ENCODE results near the gene TNIK. TPM values are rescaled to one million over a fixed set of nuclear protein-coding genes. Genes with fewer than 3 reads are reported as not detected.

The TNIK gene
- total RNA-seq, 1 donor from 2014 or later = 39.9 TPM

DNA sequence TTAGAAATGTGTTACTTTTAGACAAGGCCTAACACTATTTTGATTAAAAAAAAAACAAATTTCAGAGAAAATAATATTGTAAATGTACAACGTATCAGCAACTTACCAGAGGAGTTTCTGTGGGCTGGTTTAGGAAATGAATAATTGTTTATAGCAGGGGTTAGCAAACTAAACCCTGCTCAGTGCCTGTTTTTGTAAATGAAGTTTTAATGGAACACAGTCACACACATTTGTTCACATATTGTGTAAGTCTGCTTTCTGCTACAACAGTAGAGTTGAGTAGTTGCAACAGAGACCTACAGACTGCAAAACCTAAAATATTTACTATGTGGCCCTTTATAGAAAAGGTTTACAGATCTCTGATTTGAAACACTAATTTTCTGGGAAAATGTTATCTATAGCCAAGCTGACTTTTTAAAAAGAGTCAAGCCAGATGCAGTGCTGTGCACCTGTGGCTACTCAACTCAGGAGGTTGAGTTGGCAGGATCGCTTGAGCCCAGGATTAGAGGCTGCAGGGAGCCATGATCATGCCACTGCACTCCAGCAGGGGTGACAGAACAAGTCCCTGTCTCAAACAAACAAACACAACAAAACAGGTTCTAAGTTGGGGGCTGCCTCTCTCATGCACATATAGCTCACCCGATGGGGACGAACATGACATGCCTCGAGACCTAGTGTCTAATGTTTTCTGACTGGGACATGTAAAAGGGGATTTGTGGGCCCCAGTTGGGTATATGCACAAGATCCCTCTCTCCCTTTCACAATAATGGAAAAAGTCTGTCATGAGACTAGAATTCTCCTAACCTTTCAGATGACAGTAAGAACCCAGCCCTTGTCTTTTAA, 182.5 kb downstream of the TNIK start:
- Mint-ChIP-seq H3K27ac (no peak overlapping the region), H3K36me3 (ENCODE audit: low read depth) (peaks cover 30% of the 10 kb centered on the region), H3K4me1 (ENCODE audit: low read depth) (peaks cover 70% of the 10 kb centered on the region), H3K4me3 (ENCODE audit: low read depth) (no peak overlapping the region), H3K27me3 (ENCODE audit: low read depth) (no peaks in the 10 kb centered on the region), H3K9me3 (peaks cover 5% of the 10 kb centered on the region)
- intact Hi-C loops (cut with micrococcal nuclease) = no loop called here
- DNase-seq (ENCODE audit: low spot score) = no peak

DNA sequence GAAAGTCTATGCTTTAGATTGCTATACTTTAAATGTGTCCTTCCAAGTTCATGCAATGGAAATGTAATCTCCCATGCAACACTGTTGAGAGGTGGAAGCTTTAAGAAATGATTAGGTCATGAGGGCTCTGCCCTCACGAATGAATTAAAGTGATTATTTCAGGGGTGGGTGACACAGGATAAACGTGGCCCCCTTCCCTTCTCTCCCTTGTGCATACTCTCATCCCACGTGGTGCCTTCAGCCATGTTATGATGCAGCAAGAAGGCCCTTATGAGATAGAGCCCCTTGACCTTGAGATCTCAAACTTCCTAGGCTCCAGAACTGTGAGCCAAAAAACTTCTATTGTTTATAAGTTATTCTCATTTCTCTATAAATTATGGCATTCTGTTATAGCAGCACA, 183.3 kb downstream of the TNIK start:
- Mint-ChIP-seq H3K27me3 (ENCODE audit: low read depth) (no peaks in the 10 kb centered on the region), H3K4me3 (ENCODE audit: low read depth) (no peak overlapping the region), H3K4me1 (ENCODE audit: low read depth) (peaks cover 70% of the 10 kb centered on the region), H3K36me3 (ENCODE audit: low read depth) (peaks cover 34% of the 10 kb centered on the region), H3K9me3 (peaks cover 5% of the 10 kb centered on the region), H3K27ac (no peak overlapping the region)
- no peak for DNase-seq (ENCODE audit: low spot score)
- intact Hi-C loops (cut with micrococcal nuclease) = no loop called here

DNA sequence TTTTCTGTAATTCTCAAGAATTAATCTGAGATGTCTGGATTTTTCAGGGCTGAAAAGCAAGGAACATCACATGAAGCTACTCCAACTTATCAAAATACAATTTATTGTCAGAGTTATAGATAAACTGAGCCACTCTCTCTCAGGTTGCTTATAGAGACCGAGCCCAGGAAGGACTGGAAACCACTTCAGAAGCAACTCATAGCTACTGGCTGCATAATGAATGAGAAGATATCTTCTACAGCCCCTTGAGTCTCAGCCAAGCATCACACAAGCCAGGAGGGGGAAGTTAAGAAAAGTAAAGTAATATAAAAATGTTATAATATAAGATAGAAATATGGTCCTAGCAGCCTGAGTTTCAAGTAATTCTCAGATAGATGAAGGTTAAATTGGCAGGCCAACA, 186.0 kb downstream of the TNIK start:
- Mint-ChIP-seq H3K4me3 (ENCODE audit: low read depth) (no peak overlapping the region), H3K36me3 (ENCODE audit: low read depth) (peaks cover 25% of the 10 kb centered on the region), H3K9me3 (peaks cover 5% of the 10 kb centered on the region), H3K4me1 (ENCODE audit: low read depth) (peaks cover 70% of the 10 kb centered on the region), H3K27ac (no peak overlapping the region), H3K27me3 (ENCODE audit: low read depth) (no peaks in the 10 kb centered on the region)
- intact Hi-C loops (cut with micrococcal nuclease) = no loop called here
- DNase-seq (ENCODE audit: low spot score) = no peak

DNA sequence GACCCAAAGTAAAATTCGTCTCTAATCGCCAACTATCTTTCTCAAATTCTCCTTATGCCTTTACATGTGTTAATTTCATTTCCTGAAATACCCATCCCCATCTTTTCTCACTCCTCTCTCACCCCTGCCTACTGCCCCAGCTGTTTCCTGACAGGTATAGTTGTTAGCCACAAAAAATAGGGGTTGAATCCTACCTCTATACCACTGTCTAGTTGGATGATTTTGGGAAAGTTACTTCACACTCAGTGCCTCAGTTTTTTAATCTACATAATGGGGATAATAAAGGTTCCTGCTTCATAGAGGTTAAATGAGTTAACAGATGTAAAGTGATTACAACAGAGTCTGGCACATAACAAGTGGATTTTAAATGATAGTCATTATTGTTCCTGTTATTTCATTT, 189.7 kb downstream of the TNIK start:
- no peak for DNase-seq (ENCODE audit: low spot score)
- Mint-ChIP-seq H3K36me3 (ENCODE audit: low read depth) (peaks cover 20% of the 10 kb centered on the region), H3K9me3 (peaks cover 5% of the 10 kb centered on the region), H3K4me1 (ENCODE audit: low read depth) (peaks cover 76% of the 10 kb centered on the region), H3K27me3 (ENCODE audit: low read depth) (no peaks in the 10 kb centered on the region), H3K4me3 (ENCODE audit: low read depth) (no peak overlapping the region), H3K27ac (peak overlapping the region; percentile 56)
- intact Hi-C loops (cut with micrococcal nuclease) = no loop called here

DNA sequence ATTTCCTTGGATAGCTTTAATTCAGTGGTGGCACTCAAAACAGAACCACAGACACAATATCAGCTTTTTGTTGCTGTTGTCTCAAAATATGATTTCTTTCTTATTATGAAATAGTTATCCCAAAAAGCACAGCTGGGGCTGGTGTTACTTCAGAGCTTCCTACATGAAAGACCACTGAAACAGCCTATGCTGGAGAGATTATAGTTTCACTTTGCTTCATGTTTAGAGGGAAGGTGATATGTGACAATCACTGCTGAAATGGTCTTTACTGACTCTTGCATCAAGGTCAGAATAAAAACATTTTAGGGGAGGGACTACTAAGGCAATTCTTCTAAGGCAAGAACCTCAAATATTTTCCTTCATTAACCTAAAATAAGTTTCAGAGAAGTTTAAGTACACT, 190.7 kb downstream of the TNIK start:
- no peak overlapping the region for H3K27ac Mint-ChIP-seq
- no peak for DNase-seq (ENCODE audit: low spot score)
- H3K27me3 Mint-ChIP-seq (ENCODE audit: low read depth) = no peaks in the 10 kb centered on the region
- H3K36me3 Mint-ChIP-seq (ENCODE audit: low read depth) = peaks cover 12% of the 10 kb centered on the region
- peaks cover 78% of the 10 kb centered on the region for H3K4me1 Mint-ChIP-seq (ENCODE audit: low read depth)
- H3K4me3 Mint-ChIP-seq (ENCODE audit: low read depth) = peak overlapping the region; percentile 46
- H3K9me3 Mint-ChIP-seq = no peaks in the 10 kb centered on the region
- intact Hi-C loops (cut with micrococcal nuclease) = loop anchor here (5.0 kb wide), 1 partner anchor 42 kb away; no protein-coding TSS in a partner anchor

DNA sequence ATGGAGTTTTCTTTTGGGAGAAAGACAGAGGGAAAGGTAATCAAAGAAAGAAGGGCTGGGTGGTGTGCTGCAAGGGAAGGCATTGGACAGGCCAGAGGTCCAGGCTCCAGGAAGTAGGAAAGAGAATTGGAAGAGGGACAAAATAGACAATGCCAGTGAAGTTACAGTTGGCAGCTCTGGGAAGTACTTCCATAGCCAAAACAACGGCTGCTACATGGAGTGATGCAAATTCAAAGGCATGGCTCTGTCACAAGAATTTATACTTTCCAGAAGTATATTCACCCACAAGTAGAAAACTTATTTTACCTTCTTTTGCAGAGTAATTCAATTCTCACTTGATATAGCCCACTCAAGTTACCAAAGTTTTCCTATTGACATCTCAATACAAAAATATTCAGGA, 191.5 kb downstream of the TNIK start:
- intact Hi-C loops (cut with micrococcal nuclease) = loop anchor here (5.0 kb wide), 1 partner anchor 41 kb away; no protein-coding TSS in a partner anchor
- H3K9me3 Mint-ChIP-seq = no peaks in the 10 kb centered on the region
- H3K36me3 Mint-ChIP-seq (ENCODE audit: low read depth) = peaks cover 11% of the 10 kb centered on the region
- peaks cover 72% of the 10 kb centered on the region for H3K4me1 Mint-ChIP-seq (ENCODE audit: low read depth)
- no peak overlapping the region for H3K27ac Mint-ChIP-seq
- no peak overlapping the region for H3K4me3 Mint-ChIP-seq (ENCODE audit: low read depth)
- no peak for DNase-seq (ENCODE audit: low spot score)
- no peaks in the 10 kb centered on the region for H3K27me3 Mint-ChIP-seq (ENCODE audit: low read depth)

DNA sequence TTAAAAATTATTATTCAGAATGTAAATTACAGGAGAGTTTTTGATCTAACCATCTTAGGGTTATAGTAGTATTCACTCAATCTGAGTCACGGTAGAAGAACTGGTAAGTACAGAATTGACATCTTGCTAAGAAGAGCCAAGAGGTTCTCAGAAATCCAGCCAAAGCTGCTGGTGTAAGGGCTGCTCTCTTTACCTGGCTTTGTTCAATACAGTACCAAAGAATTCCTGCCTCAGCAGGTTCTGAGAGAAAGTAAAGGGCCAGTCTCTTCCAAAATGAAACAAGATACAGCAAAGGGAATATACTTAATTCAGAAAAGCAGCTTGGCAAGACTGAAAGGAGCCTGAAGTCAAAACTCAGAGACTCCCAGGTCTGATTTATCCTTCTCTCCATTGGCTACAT, 193.1 kb downstream of the TNIK start:
- Mint-ChIP-seq H3K27ac (peak overlapping the region; percentile 69), H3K4me3 (ENCODE audit: low read depth) (peak overlapping the region; percentile 6), H3K27me3 (ENCODE audit: low read depth) (no peaks in the 10 kb centered on the region), H3K9me3 (no peaks in the 10 kb centered on the region), H3K4me1 (ENCODE audit: low read depth) (peaks cover 73% of the 10 kb centered on the region), H3K36me3 (ENCODE audit: low read depth) (peaks cover 4% of the 10 kb centered on the region)
- DNase-seq (ENCODE audit: low spot score) = no peak
- intact Hi-C loops (cut with micrococcal nuclease) = loop anchor here (2.0 to 5.0 kb wide), 2 partner anchors 20 to 40 kb away; no protein-coding TSS in a partner anchor

DNA sequence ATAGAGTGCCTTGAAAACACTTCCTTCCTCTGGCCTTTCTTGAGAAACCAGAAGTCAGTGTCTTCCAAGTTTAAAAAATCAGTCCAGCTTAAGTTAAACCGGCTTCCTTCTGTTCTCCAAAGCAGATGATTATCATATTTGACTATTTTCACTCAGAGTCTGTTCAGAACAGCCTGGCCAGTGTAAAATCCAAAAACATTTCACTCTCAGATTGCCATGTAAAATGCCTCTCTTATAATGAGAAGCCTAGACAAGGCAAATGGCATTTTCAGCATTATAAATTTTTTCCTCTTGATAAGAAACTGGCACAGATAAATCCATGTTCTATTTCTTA, 193.5 kb downstream of the TNIK start:
- Mint-ChIP-seq H3K9me3 (no peaks in the 10 kb centered on the region), H3K27me3 (ENCODE audit: low read depth) (no peaks in the 10 kb centered on the region), H3K4me1 (ENCODE audit: low read depth) (peaks cover 77% of the 10 kb centered on the region), H3K27ac (peak overlapping the region; percentile 51), H3K4me3 (ENCODE audit: low read depth) (peak overlapping the region; percentile 37), H3K36me3 (ENCODE audit: low read depth) (no peaks in the 10 kb centered on the region)
- DNase-seq (ENCODE audit: low spot score) = no peak
- intact Hi-C loops (cut with micrococcal nuclease) = loop anchor here (2.0 to 5.0 kb wide), 2 partner anchors 20 to 39 kb away; no protein-coding TSS in a partner anchor

DNA sequence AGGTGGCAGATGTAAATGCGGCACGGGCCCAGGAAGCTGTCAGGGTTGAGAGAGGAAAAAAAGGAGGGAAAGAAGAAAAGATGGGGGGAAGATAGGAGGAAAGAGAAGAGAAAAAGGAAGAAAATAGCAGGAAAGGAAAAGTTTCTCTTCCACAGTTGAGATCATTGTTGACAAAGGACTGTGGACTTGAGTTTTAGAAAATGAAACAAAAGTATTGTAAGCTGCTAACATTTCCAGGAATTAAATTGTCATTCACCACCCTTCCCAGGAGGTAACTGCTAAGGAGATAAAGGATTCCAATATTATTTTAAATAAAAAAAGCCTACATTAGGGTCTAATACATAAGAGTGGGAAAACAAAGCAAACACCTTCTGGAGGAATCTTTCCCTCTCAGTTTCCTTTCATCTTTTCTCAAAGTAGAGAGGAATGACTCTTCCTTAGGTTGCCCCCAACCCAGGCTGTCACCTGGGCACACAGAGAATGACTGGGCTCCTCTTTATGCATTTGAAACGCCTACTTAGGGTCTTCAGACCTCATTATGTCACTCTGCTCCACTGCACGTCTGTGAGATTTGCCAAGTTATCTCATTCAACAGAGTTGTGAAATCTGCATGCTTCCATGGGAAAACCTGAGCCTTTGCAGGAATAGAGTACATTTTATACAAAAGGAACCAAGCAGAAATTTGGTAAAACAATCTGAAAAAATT, 194.0 kb downstream of the TNIK start:
- Mint-ChIP-seq H3K27me3 (ENCODE audit: low read depth) (no peaks in the 10 kb centered on the region), H3K36me3 (ENCODE audit: low read depth) (peaks cover 5% of the 10 kb centered on the region), H3K4me1 (ENCODE audit: low read depth) (peaks cover 80% of the 10 kb centered on the region), H3K4me3 (ENCODE audit: low read depth) (peak overlapping the region; percentile 40), H3K27ac (peak overlapping the region; percentile 74), H3K9me3 (no peaks in the 10 kb centered on the region)
- DNase-seq (ENCODE audit: low spot score) = no peak
- intact Hi-C loops (cut with micrococcal nuclease) = loop anchor here (2.0 to 5.0 kb wide), 2 partner anchors 21 to 39 kb away; no protein-coding TSS in a partner anchor

DNA sequence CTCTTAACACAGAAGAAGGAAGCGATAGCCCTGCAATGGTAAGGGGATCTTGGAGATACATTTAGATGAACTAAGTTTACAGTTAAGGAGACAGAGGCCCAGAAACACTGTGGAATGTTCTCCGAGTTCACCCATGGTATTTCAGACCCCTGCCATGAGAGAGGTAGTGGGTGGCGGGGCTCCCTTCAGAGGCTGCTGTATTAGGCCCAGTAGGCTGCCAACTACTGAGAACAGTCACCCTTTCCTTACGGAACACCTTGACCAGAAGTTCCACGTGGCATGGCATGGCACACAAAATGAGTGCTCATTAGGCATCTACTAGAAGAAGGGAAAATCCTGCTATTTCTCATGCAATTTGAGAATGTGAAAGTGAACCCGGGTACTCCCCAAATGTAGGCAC, 195.4 kb downstream of the TNIK start:
- H3K27ac Mint-ChIP-seq = no peak overlapping the region
- H3K4me1 Mint-ChIP-seq (ENCODE audit: low read depth) = peaks cover 76% of the 10 kb centered on the region
- DNase-seq (ENCODE audit: low spot score) = no peak
- intact Hi-C loops (cut with micrococcal nuclease) = loop anchor here (5.0 kb wide), 1 partner anchor 37 kb away; no protein-coding TSS in a partner anchor
- no peak overlapping the region for H3K4me3 Mint-ChIP-seq (ENCODE audit: low read depth)
- H3K36me3 Mint-ChIP-seq (ENCODE audit: low read depth) = peaks cover 8% of the 10 kb centered on the region
- H3K27me3 Mint-ChIP-seq (ENCODE audit: low read depth) = no peaks in the 10 kb centered on the region
- no peaks in the 10 kb centered on the region for H3K9me3 Mint-ChIP-seq

DNA sequence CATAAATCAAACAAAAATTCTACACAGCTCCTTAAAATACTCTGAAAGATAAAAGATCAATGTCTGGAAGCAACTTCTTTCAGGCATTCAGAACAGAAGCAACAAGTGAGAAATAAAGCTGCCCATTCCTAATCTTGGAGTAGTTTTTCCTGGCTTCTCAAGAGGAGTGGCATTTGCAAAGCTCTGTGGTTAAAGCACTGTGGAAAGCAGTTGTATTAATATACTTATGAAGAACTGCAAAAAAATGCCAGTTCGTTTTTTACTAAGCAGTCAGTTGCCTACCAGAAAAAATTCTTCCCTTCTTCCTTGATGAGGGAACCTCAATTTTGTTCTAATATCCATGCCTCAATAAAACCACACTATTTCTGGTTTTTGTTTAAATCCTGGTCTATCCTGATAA, 197.8 kb downstream of the TNIK start:
- H3K9me3 Mint-ChIP-seq = no peaks in the 10 kb centered on the region
- intact Hi-C loops (cut with micrococcal nuclease) = no loop called here
- no peaks in the 10 kb centered on the region for H3K27me3 Mint-ChIP-seq (ENCODE audit: low read depth)
- peaks cover 11% of the 10 kb centered on the region for H3K36me3 Mint-ChIP-seq (ENCODE audit: low read depth)
- H3K4me1 Mint-ChIP-seq (ENCODE audit: low read depth) = peaks cover 78% of the 10 kb centered on the region
- peak overlapping the region; percentile 54 for H3K27ac Mint-ChIP-seq
- H3K4me3 Mint-ChIP-seq (ENCODE audit: low read depth) = no peak overlapping the region
- no peak for DNase-seq (ENCODE audit: low spot score)

DNA sequence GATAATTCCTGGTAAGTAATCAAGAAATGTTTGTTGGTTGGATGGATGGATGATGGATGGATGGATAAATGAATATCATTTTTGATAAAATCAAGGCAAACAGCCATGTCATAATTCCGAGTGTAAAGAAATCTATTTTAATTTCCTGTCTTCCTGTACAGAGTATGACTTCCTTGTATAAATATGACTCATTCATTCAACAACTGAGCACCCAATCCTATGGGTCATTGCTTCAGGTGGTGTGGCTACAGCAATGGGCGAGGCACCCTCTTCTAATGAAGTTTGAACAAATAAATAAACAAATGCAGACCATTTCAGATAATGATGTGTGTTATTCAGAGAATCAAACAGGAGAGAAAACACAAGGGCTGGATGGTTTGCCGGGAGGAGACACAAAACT, 198.7 kb downstream of the TNIK start:
- H3K27ac Mint-ChIP-seq = no peak overlapping the region
- H3K36me3 Mint-ChIP-seq (ENCODE audit: low read depth) = peaks cover 19% of the 10 kb centered on the region
- H3K27me3 Mint-ChIP-seq (ENCODE audit: low read depth) = no peaks in the 10 kb centered on the region
- DNase-seq (ENCODE audit: low spot score) = no peak
- no peak overlapping the region for H3K4me3 Mint-ChIP-seq (ENCODE audit: low read depth)
- peaks cover 78% of the 10 kb centered on the region for H3K4me1 Mint-ChIP-seq (ENCODE audit: low read depth)
- intact Hi-C loops (cut with micrococcal nuclease) = no loop called here
- no peaks in the 10 kb centered on the region for H3K9me3 Mint-ChIP-seq

DNA sequence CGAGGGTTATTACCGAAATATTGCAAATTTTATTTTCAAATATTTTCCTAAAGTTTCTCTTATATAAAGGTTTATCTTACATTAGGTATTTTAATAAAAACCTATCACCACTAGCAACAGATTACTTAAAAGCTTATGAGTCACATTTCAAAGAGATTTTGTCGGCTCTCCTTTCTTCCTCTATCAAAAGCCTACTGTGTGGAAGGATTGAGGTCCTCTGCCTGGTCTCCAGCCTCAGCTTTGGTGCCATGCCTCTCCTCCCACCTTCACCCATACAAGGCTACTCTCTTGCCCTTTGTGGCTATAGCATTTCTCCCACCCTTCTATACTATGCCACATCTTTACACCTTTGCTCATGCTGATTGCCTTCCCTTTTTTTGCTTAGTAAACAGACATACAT, 199.3 kb downstream of the TNIK start:
- H3K4me1 Mint-ChIP-seq (ENCODE audit: low read depth) = peaks cover 80% of the 10 kb centered on the region
- H3K36me3 Mint-ChIP-seq (ENCODE audit: low read depth) = peaks cover 25% of the 10 kb centered on the region
- no peaks in the 10 kb centered on the region for H3K9me3 Mint-ChIP-seq
- no peak overlapping the region for H3K27ac Mint-ChIP-seq
- DNase-seq (ENCODE audit: low spot score) = no peak
- intact Hi-C loops (cut with micrococcal nuclease) = no loop called here
- H3K4me3 Mint-ChIP-seq (ENCODE audit: low read depth) = no peak overlapping the region
- H3K27me3 Mint-ChIP-seq (ENCODE audit: low read depth) = no peaks in the 10 kb centered on the region
